GM12891 (cell line): ENCODE data around the gene SLC2A8.

Experiments
- PAX5 ChIP-seq: IDR thresholded peaks from 2 replicates; pipeline ENCODE4 v1.6.1; 2011; ENCODE audit warnings: low read length, moderate library complexity, mild to moderate bottlenecking; ENCODE audit not compliant: insufficient read depth, severe bottlenecking
- POLR2A ChIP-seq: IDR thresholded peaks from 2 replicates; pipeline ENCODE4 v1.6.1; 2011; ENCODE audit warnings: low read depth, low read length, control low read depth
- POLR2AphosphoS5 ChIP-seq: IDR thresholded peaks from 2 replicates; pipeline ENCODE4 v1.6.1; 2011; ENCODE audit warnings: low read depth, low read length, control low read depth
- POU2F2 ChIP-seq: IDR thresholded peaks from 2 replicates; pipeline ENCODE4 v1.6.1; 2011; ENCODE audit warnings: low read depth, mild to moderate bottlenecking, control low read depth, low read length, moderate library complexity
- SPI1 ChIP-seq: IDR thresholded peaks from 2 replicates; pipeline ENCODE4 v1.6.1; 2011; ENCODE audit warnings: low read depth, low read length, control low read depth
- TAF1 ChIP-seq: IDR thresholded peaks from 2 replicates; pipeline ENCODE4 v1.6.1; 2011; ENCODE audit warnings: low read depth, low read length, control low read depth

GRCh38 chr9:127428348-127428747 lies 31.4 kb downstream of the SLC2A8 start:
- TF ChIP-seq POLR2A (no peak), POLR2AphosphoS5 (no peak), TAF1 (no peak), SPI1 (no peak), PAX5 (no peak), POU2F2 (no peak)
